NCI-H345 treated with DMSO at 0.1 percent for 48 hours (cell line): ENCODE measurements around the gene ANAPC2.

ENCODE experiments used
- DNase-seq: peaks from one replicate; lab custom pipeline; 2025; ENCODE audit not compliant: unreplicated experiment; lab: John Stamatoyannopoulos, UW

ANAPC2 gene

GRCh38 chr9:137215196-137215986, 27.0 kb upstream of the ANAPC2 start:
- DNase-seq = no peak

- no peak for DNase-seq
Observed at GRCh38 chr9:137214620-137215019, 26.3 kb upstream of the ANAPC2 start.

DNA sequence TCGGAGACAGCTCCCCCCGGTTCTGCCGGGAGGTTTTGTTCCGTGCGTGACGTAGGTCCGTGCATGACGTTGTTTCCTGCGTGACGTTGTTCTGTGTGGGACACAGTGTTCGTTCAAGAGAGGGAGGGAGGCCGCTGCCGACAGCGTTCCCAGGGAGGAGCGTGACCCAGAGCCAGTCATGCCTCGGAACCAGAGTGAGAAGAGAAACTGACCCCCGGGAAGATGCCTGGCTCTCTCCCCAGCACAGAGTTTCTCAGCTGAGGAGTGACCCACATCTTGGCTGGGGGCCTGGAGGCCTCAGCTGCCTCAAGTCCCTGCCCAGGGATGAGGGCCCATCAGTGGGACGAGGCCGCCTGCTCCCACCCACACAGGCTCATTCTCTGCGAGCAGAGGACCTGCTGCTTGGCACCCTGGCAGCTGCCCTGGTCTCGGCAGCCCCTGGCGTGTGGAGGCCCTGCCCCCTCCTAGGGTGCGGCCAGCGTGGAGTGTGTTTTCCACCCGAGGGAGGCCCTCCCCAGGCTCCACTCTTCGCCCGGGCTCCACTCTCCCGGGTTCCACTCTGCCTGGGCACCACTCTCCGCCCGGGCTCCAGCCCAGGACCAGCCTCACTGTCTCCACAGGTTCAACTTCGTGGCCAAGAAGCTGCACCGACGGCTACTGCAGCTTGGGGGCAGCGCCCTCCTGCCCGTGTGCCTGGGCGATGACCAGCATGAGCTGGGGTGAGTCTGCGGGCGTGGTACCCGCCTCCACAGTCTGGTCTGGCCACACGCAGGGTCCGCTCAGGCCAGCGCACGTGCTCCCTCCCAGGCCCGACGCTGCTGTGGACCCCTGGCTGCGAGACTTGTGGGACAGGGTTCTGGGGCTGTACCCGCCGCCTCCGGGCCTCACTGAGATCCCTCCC, 25.1 kb upstream of the ANAPC2 start:
- no peak for DNase-seq

DNA sequence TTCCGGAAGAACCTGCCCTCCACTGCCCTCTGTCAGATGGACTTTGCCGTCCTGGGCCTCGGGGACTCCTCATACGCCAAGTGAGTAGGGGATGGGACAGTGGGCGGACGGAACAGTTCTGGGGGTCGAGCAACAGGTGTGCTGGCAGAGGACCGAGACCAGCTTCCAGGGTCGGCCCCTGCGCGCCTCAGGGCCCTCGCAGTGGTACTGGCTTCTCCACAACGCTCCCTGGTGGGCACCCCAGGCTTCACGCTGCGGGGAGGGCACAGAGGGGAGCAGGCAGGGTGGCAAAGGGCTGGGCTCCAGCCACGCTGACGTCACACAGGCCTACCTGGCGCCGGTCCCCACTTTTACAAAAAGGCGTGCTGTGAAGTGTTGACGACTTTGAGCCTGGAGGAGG, 24.2 kb upstream of the ANAPC2 start:
- DNase-seq = no peak

DNA sequence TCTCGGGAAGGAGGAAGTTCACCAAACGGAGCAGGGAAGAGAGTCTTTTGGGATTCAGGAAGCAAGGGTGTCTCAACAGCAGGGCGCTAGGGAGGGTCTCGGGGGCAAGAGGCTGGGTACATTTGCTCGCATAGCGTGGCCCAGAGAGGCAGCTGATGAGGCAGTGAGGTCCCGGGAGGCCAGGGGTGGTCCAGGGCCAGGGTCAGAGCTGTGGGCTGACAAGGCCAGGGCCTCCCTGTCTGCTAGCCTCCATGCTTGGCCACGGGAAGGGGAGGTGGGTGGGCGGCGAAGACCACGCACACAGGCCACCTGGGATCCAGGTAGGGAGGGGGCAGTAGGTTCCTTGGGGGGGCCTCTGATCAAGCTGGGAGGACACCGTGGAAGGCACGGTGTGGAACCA, 23.2 kb upstream of the ANAPC2 start:
- DNase-seq = no peak

DNA sequence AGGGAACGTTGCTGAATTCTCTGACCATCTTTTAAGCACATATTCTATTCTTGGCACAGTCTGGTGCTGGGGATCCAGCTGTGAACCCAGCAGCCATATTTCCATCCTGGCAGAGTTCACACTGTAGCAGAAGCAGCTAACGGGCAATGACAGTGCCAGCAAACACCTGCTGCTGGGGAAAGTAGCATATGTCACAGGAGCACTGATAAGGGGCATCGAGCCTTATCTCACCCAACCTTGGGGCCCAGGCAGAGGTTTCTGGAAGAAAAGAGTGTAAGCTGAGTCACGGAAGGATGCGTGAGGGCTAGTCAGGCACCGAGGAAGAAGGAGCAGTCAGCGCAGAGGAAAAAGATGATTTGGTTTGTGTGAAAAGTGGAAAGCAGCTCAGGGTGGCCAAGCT, 18.2 kb upstream of the ANAPC2 start:
- no peak for DNase-seq

GRCh38 chr9:137205126-137206069, 17.0 kb upstream of the ANAPC2 start, which contains the start of the genes NDOR1 and TMEM203:
Gene NDOR1 (plus strand): TSS chr9:137205700. CDS start chr9:137205778, 78 bp downstream.
Gene TMEM203 (minus strand): TSS chr9:137205648. CDS start chr9:137205414, 234 bp downstream.
- DNase-seq = peak; percentile 58

GRCh38 chr9:137204731-137205125, 16.4 kb upstream of the ANAPC2 start:
- DNase-seq = no peak

GRCh38 chr9:137202966-137203365, 14.6 kb upstream of the ANAPC2 start:
- no peak for DNase-seq

DNA sequence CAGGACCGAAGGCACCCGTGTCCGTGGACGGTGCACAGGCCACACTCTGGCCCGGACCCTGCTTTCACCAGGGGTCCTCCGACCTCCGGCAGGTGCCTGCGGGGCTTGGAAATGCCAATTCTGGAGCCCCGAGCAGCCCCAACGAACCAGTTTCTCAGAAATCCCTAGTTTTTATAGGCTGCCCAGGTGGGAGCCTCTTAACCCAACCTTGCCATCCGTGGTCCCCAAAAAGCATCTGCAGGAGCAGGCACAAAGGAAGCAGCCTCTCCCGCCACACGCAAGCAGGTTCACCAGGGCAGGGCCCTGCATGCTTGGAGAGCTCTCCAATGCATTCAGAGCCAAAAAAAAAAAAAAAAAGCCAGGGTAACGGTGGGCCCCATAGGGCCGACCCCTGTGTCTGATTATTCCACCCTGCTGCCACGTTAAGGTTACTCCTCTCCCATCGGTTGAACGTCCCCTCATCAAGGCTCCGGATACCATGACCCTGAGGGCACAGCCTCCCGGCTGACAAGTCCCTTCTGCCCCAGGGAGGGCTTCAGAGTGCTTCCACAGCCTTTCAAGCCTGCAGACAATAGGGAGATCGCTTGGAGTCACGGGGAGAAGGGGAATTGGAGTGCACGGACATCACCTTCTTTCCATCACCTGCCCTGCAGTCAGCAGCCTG, 13.0 kb upstream of the ANAPC2 start:
- DNase-seq = no peak

- peak; percentile 98 for DNase-seq
Observed at GRCh38 chr9:137200311-137201204, 12.2 kb upstream of the ANAPC2 start, which contains the start of gene TPRN. Gene TPRN (minus strand): TSS chr9:137200741. CDS start chr9:137200711, 30 bp downstream.

DNA sequence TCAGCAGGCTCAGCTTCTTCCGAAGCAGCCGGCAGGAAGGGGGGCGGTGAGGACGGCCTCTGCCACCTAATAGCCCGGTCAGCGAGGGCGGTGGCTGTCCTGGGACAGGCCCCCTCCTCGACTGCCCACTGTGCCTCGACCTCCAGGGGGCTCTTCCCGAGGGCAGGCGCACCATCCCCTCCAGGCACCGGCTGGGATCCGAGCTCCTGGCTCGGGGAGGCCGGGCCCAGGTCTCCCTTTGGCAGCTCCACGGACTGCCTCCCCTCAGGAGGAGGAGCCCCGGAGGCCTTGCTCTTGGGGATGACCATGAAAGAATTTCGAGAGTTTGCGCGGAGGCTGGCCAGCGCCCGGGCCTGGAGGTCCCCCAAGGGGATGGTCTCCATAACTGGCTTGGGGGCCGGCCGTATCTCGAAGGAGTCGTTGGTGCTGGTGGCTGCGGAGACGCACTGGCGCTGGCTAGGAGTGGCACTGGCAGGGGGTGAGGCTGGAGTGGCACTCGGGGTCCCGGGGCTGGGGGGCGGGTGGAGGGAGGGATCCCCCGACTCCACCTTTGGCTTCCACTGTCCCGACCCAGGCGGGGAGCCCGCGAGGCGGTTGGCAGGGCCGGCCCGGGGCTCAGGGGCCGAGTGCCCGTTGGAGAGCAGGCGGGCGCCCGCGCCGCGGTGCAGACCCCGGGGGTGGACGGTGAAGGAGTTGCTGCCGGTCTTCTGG, 11.2 kb upstream of the ANAPC2 start:
- no peak for DNase-seq

DNA sequence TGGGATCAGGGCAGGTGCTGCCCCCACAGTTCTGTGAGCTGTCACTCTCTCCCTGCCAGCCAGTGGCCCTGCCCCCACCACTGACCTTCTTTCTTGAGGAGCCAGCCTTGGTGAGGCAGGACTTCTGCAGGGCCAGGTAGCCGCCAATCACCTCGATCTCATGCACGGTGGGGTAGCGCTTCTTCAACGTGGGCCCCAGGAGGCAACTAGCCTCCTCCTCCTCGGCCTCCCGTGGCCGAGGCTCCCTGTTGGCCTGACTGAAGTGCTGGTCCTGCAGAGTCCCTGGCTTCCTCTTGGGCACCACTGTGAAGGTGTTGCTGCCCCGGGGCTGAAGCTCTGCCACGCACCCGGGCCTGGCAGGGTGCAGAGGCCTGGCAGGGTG, 10.5 kb upstream of the ANAPC2 start:
- DNase-seq = no peak

GRCh38 chr9:137198051-137198901, 9.9 kb upstream of the ANAPC2 start:
- DNase-seq = no peak

- DNase-seq = peak; percentile 95
Observed at GRCh38 chr9:137195525-137196220, 7.3 kb upstream of the ANAPC2 start.

GRCh38 chr9:137194909-137195308, 6.5 kb upstream of the ANAPC2 start:
- peak; percentile 39 for DNase-seq

GRCh38 chr9:137194388-137194787, 6.0 kb upstream of the ANAPC2 start:
- no peak for DNase-seq
